ENCODE measurements around the gene SLC1A2.
"Not testable (repeated sequence)": the region's sequence is repeated elsewhere in the genome, so short reads cannot be mapped to it uniquely, and the experiment has no call there.

The SLC1A2 gene

DNA sequence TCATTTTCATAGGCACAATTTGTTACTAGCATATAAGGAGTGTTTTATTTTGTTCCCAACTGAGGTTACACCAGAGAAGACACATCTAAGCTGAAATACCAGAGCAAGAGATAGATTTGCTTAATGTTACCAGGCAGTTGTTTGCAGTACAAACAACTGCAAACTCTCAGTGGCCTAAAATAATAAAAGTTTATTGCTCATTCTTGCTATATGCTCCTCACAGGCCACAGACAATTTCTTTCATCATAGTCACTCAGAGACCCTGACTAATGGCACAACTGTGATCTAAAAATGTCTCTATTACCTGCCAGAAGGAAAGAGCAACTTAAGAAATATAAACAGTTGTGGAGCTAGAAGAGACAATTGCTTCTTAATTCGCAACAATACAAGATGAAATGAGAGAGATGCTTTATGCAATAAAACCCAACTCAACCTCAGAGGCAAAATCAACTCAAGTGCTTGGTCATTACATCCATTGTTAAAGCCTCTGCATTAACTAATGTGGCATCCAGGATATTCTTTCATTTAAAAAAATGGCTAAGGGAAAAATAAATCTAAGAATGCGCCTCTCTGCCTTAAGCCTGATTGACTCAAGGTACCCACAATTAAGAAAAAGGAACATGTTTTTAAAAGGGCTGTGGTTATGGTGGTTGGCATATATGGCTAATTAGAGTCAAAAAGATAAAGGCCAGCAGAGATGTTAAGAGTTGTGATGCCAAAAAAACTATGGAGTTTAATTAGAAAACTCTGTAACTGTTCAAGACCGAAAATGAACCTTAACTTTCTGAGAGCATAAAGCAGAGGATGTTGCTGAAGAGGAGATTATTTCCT, 176.7 kb downstream of the SLC1A2 start:
- DNase-seq (ENCODE audit: low read depth): no peak

DNA sequence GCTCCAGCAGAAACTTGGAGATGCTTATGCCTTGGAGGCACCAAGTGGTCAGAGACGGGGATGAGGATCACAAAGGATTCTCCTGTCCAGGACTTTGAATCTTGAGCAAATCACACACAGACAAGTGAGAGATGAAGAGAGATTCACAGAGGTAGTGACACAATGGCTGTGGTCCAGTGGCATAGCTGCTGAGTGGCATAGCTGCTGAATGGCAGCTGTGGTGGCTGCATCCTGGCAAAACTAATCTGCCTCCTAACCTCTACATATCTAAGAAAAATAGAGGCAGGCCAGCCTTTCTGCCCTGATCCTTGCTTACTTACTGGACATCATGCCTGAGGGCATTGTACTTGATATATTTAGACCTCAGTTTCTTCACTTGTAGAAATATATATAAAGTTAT, 177.8 kb downstream of the SLC1A2 start:
- no peak for DNase-seq (ENCODE audit: low read depth)

- no peak for DNase-seq (ENCODE audit: low read depth)
These were observed 178.3 kb downstream of the SLC1A2 start for GRCh38 chr11:35241083-35241482.

DNA sequence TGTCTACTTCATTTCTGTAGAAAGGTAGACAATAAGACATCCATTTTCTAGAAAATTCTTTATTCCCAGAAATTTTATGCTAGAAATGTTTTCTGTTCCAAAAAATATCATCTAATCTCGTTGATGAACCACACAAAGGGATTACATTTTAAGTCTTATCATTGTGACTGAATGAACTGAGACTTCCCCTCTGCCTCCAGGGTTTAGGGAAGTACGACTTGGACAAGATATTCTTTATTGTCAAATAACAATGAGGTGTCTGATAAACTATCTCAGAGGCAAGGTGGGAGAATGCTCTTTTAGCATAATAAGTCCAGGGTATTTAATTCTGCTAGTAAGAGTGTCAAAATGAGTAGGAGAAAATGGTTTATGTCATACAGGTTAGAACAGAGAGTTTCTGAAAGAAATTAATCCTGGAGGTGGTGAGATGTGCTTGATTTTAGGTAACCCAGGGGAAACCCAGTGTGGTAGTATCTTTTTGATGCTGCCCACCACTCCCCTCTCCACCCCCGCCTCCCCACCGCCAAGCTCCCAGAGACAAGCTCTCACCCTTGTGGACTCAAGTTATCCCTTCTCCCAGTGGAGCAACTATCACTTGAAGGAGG, 179.8 kb downstream of the SLC1A2 start:
- DNase-seq (ENCODE audit: low read depth): no peak

GRCh38 chr11:35238882-35239281, 180.5 kb downstream of the SLC1A2 start:
- DNase-seq (ENCODE audit: low read depth): no peak

DNA sequence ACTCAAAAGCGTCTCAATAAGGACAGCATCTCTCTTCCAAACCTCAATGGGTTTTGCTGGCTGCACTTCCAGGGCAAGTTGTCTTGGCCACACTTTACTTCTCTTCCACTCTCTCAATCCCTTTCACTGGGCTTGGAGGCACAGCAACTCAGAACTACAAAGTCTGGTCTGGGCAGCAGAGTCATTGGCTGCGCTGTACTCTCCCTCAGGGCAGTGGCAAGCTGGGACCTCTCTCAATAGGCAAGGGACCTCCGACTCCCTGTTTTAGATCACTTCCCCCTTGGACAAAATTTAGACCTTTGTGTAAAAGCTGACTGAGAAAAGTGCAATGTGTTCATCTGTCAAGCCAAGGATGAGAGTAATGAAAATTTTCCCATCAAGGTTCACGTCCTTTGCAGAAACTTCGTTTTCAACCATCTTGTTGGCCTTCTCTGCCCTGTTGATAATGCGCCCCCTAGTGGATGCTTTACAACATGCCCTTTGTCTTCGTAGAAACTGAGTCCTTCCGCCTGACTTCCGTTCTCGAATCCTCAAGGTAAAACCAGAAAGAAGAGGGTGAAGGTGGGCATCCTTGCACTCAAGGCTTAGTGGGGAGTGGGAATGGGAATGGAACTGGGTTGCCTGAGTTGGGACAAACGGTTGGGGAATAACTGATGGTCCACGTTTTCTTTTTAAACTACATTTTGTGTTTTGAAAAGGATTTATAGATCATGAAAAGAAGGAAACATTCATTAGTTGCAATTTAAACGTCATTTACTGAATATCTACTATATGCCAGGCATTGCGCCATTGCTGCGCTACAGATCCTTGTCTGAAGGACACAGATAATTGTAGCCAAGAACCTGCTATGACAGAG, 181.3 kb downstream of the SLC1A2 start:
- DNase-seq (ENCODE audit: low read depth): peak; percentile 30

DNA sequence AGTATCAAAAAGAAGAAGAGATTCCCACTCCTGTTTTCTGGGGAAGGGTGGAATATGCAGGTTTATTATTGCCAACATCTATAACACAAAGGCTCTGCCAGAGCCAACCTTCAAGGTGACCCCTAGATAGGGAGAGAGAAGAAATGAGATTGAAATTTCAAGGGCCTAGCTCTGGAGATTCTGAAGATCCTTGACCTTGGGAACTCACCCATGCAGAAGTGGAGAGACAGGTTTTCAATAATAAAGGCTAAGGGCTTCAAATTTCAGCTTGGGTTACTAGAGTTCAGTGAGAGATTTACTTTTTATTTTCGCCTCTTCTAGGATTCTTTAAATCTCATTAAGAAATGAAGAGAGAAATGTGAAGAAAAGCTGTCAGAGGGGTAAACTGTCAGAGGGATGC, 182.0 kb downstream of the SLC1A2 start:
- no peak for DNase-seq (ENCODE audit: low read depth)

DNA sequence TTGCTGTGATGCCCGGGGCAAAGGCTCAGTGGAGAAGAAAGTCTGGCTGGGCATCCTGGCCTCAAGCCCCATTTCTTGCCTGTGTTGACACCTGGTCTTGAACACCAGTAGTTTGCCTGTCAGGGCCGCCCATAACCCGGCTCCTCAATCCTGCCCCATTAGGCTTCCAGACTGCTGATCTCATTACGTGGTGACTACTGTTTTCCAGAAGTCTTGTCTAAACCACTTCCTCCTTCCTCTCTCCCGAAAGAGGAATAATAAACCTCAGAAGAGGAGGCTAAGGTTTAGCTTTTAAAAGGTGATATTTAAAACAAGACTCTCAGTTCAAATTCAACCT, 182.7 kb downstream of the SLC1A2 start:
- DNase-seq (ENCODE audit: low read depth): no peak

GRCh38 chr11:35235936-35236666, 183.3 kb downstream of the SLC1A2 start:
- DNase-seq (ENCODE audit: low read depth): peak; percentile 50

DNA sequence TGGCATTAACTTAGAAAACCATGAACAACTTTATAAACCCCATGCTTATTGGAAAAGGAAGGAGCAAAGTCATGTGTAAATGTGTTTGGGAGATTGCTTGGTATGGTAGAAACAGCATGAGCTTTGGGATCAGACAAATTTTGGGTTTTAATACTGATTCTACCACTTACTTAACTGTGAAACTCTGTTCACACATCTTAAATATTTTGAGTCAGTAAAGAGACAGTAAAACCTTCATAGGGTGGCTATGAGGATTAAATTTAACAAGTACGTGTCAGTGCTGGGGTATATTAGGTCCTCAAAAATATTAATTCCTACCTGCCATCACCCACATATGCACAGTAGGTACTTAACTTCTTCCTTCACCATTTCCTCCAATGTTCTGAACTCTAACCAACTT, 183.9 kb downstream of the SLC1A2 start:
- no peak for DNase-seq (ENCODE audit: low read depth)

DNA sequence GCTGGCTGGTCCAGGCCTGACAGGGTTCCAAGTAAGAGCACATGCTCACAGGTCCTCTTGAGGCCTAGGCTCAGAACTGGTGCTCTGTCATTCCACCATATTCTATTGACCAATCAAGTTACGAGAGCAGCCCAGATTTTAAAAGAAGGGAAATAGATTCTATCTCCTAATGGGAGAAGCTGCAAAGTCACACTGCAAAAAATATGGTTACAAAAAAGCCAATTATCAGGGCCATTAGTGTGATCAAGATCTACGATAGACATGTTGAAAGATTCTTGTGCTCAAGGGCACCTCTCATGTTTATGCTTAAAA, 184.2 kb downstream of the SLC1A2 start:
- no peak for DNase-seq (ENCODE audit: low read depth)

DNA sequence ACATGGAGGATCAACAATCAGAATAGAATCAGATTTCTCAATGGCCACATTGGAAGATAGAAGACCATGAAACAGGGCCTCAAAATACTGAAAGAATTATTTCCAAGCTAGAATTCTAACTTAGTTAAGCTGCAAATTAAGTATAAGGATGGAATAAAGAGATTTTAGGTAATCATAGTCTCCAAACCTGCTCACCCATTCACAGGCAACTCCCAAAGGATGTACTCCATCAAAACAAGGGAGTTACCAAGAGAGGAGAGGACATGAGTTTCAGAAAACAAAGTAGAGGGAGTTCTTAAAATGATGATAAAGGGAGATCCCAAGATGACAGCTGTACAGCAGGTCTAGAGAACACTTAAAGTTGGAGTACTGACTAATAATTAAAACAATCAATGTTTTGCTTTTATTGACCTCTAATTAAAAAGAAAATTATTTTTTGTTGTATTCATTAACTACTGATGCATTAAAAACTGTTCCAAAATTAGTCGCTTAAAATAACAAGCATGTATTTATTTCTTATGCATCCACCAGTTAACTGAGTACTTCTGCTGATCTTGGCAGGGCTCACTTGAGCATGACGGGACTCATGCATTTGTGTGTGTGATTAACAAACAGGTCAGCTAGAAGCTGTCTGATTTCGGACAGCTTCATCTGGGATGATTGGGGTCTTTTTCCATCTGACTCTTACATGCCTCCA, 184.8 kb downstream of the SLC1A2 start:
- DNase-seq (ENCODE audit: low read depth): no peak

DNA sequence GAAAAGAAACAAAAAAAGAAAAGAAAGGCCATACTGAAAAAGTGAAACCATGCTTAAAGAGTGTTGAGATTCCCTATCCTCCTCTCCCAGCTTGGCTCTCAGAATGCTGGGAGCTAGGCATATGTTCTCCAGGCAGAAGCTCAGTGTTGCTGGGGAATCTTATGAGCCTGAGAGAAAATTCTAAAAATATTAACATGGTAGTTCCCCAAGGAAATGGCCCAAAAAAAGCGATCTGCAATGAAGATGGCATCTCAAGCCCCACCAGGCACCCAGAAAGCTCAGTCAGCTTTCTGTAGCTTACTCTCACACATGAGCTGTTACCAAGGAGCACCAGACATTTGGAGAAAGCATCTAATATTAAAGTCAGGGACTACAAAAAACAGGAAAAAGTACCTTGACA, 185.8 kb downstream of the SLC1A2 start:
- DNase-seq (ENCODE audit: low read depth): no peak

GRCh38 chr11:35232891-35233330, 186.4 kb downstream of the SLC1A2 start:
- no peak for DNase-seq (ENCODE audit: low read depth)

- DNase-seq (ENCODE audit: low read depth): no peak
These were observed 188.1 kb downstream of the SLC1A2 start for GRCh38 chr11:35231076-35231860.

GRCh38 chr11:35230388-35230787, 189.0 kb downstream of the SLC1A2 start:
- DNase-seq (ENCODE audit: low read depth): no peak

DNA sequence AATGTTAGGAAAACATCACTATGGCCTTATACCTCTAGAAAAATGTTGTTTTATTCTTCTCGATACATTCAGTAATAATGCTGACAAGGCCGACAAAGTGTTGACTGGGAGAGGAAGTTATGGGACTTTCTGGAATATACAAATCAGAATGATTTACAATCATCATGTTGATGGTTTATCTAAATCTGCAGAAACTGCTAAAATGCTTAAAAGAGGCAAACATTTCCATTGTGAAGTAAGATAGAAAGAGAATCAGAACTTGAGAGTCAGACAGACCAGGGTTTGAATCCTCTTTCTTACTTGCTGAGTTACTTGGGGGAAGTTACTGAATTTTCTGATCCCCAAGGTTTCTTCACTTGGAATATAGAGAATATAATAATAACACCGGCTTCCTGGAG, 191.0 kb downstream of the SLC1A2 start:
- no peak for DNase-seq (ENCODE audit: low read depth)

DNA sequence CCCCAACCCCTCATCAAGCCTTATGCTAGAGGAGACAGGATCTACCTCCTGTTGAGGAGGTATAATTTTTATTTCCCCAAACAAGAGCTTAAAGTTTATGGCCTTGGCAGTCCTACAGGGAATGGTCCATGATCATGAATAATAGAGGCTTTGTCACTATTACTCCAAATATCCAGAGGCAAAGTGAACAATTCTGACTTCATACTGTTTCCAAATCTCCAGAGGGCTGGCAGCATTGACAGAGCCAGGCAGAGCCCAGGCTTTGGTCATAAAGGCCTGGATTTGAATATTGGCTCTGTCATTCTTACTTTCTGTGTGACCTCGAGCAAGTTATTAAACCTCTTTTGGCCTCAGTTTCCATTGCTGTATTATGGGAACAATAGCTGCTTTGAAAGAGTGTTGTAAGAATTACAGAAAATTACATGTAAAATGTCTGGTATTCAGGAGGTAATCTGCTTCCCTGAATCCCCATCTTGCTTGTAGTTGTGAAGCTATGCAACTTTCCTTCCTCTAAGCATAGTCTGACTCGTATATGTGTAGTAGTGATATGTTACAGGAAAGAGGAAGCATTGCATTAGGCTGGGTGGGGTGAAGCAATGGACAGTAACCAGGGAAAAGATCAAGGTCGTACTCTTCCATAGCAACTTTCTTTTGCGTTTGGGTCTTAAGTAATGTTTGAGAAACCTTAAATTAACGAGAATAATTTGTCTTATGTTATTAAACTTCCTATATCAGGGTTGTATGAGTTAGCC, 191.6 kb downstream of the SLC1A2 start:
- DNase-seq (ENCODE audit: low read depth): no peak

DNA sequence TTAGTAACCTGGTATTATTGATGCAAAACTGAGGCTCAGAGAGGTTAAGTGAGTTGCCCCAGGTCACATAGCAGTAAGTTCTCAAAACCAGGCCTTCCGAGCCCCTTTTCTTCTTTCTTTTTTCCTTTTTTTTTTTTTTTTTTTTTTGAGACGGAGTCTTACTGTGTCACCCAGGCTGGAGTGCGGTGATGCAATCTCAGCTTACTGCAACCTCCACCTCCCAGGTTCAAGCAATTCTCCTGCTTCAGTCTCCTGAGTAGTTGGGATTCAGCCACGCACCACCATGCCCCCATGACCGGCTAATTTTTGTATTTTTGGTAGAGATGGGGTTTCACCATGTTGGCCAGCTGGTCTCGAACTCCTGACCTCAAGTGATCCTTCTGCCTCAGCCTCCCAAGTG, 192.6 kb downstream of the SLC1A2 start:
- DNase-seq (ENCODE audit: low read depth): not testable (repeated sequence)

GRCh38 chr11:35225946-35226520, 193.3 kb downstream of the SLC1A2 start:
- no peak for DNase-seq (ENCODE audit: low read depth)
